Measurements from ENCODE around the gene KCNK5. TPM values are rescaled to one million over a fixed set of nuclear protein-coding genes. Genes with fewer than 3 reads are reported as not detected.

KCNK5 gene
- 10 to 100 TPM; 25.0 to 25.9 TPM for total RNA-seq

DNA sequence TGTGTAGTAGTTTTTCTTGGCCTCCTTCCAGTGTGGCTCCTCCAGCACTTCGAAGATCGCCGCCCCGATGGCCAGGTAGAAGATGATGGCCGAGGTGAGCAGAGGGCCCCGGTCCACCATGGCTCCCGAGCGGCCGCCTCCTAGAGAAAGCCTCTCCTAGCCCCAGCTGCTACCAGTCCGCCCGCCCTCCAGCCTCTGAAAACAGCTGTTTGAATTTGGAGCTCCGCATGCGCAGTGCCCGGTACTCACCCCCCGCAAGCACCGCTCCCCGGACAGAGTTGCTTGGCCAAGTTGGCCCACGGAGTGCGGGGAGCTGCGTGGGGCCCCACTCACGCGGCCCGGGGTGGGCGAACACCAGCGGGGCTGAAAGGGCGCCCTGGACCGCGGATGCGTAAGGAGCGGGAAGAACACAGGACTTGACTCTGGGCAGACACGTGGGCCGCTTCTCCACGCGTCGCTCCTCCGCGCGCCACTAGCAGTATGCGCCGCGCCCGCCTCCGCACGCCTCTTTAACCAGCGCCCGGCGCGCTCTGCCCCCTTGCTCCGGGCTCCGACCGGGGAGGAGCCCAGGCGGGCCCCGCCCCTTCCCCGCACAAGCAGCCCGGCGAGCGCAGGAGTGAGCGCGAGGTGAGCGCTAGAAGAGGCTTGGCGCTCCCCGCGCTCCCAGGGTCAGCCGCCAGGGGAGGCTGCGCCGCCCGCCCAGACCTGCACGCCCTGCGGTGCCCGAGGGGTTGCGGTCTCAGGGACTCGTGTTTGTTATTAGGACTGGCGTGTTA is at the start of gene KCNK5:
TSS of gene KCNK5 (minus strand) at position 484 of the 776 bp plus-strand sequence. CDS start at position 120, 364 bp downstream.
- peak; percentile 94 for ATAC-seq

GRCh38 chr6:39276379-39276995 is 47.2 kb upstream of the KCNK5 start:
- intact Hi-C loops (cut with micrococcal nuclease) = no loop called here
- TF ChIP-seq CTCF (IDR thresholded peaks at IDR 0.05) = no peak
- no peak overlapping the region for H3K27ac Mint-ChIP-seq
- H3K36me3 Mint-ChIP-seq (ENCODE audit: low read depth) = no peaks in the 10 kb centered on the region
- ChIA-PET CTCF (interaction anchor here (1.2 kb wide), 1 partner anchor 27 kb away, joined by 3 read pairs; no protein-coding TSS in a partner anchor), POLR2A (no interaction called here)
- H3K9me3 Mint-ChIP-seq = no peaks in the 10 kb centered on the region
- H3K4me3 Mint-ChIP-seq = no peak overlapping the region
- ATAC-seq = no peak
- no peaks in the 10 kb centered on the region for H3K27me3 Mint-ChIP-seq
- H3K4me1 Mint-ChIP-seq (ENCODE audit: low read depth) = no peaks in the 10 kb centered on the region
- no peak for DNase-seq

More for the DNA sequence above, at the start of gene KCNK5:
- peak; percentile 85 for TF ChIP-seq CTCF (IDR thresholded peaks at IDR 0.05)
- peaks cover 35% of the 10 kb centered on the region for H3K4me1 Mint-ChIP-seq (ENCODE audit: low read depth)
- no peaks in the 10 kb centered on the region for H3K27me3 Mint-ChIP-seq
- H3K27ac Mint-ChIP-seq = peak within 1 kb of the TSS; percentile 94
- no peaks in the 10 kb centered on the region for H3K9me3 Mint-ChIP-seq
- intact Hi-C loops (cut with micrococcal nuclease) = loop anchor here (10.0 kb wide), 1 partner anchor 76 kb away; no protein-coding TSS in a partner anchor
- ChIA-PET CTCF (interaction anchor here (1.0 to 3.5 kb wide), 5 partner anchors 8 to 115 kb away, joined by 3 to 21 read pairs (median 5); no protein-coding TSS in a partner anchor), POLR2A (interaction anchor here (0.5 to 1.5 kb wide), 6 partner anchors 9 to 124 kb away, joined by 3 to 5 read pairs (median 4); no protein-coding TSS in a partner anchor)
- H3K4me3 Mint-ChIP-seq = peak within 1 kb of the TSS; percentile 90
- peak; percentile 93 for DNase-seq
- H3K36me3 Mint-ChIP-seq (ENCODE audit: low read depth) = peaks cover 45% of the 10 kb centered on the region

DNA sequence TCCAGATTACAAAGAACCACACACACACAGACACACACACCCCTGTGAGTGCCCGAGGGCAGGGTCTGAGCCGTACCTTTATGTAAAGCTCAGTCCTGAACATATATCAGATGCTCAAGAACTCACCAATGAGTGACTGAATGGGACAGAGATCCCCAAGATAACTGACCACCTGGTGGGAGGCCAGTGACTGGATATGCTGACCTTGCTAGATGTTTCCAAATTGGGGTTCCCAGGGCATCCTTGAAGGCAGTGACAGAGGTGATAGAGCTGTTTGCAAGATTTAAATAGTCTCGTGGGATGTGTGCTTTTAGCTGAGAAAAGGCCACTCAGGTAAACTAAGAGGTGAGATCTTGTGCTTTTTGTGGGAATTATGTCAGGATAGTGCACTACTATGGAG is 45.6 kb upstream of the KCNK5 start:
- no peaks in the 10 kb centered on the region for H3K27me3 Mint-ChIP-seq
- intact Hi-C loops (cut with micrococcal nuclease) = no loop called here
- ATAC-seq (no peak), DNase-seq (no peak)
- H3K4me3 Mint-ChIP-seq = no peak overlapping the region
- no peaks in the 10 kb centered on the region for H3K36me3 Mint-ChIP-seq (ENCODE audit: low read depth)
- no peak overlapping the region for H3K27ac Mint-ChIP-seq
- CTCF ChIA-PET = interaction anchor here (1.2 kb wide), 1 partner anchor 108 kb away, joined by 4 read pairs; no protein-coding TSS in a partner anchor
- H3K9me3 Mint-ChIP-seq = no peaks in the 10 kb centered on the region
- POLR2A ChIA-PET = no interaction called here
- no peaks in the 10 kb centered on the region for H3K4me1 Mint-ChIP-seq (ENCODE audit: low read depth)
- no peak for TF ChIP-seq CTCF (IDR thresholded peaks at IDR 0.05)

GRCh38 chr6:39274471-39274870 is 45.2 kb upstream of the KCNK5 start:
- no peaks in the 10 kb centered on the region for H3K4me1 Mint-ChIP-seq (ENCODE audit: low read depth)
- H3K36me3 Mint-ChIP-seq (ENCODE audit: low read depth) = no peaks in the 10 kb centered on the region
- no peaks in the 10 kb centered on the region for H3K9me3 Mint-ChIP-seq
- H3K4me3 Mint-ChIP-seq = no peak overlapping the region
- no peak for DNase-seq
- intact Hi-C loops (cut with micrococcal nuclease) = no loop called here
- no peak overlapping the region for H3K27ac Mint-ChIP-seq
- CTCF ChIA-PET = interaction anchor here (0.8 kb wide), 1 partner anchor 36 kb away, joined by 3 read pairs; no protein-coding TSS in a partner anchor
- no peak for ATAC-seq
- POLR2A ChIA-PET = no interaction called here
- TF ChIP-seq CTCF (IDR thresholded peaks at IDR 0.05) = no peak
- no peaks in the 10 kb centered on the region for H3K27me3 Mint-ChIP-seq

- no peak for ATAC-seq
- Mint-ChIP-seq H3K9me3 (no peaks in the 10 kb centered on the region), H3K4me3 (no peak overlapping the region), H3K27ac (no peak overlapping the region), H3K27me3 (no peaks in the 10 kb centered on the region), H3K36me3 (ENCODE audit: low read depth) (no peaks in the 10 kb centered on the region), H3K4me1 (ENCODE audit: low read depth) (no peaks in the 10 kb centered on the region)
- no peak for TF ChIP-seq CTCF (IDR thresholded peaks at IDR 0.05)
- CTCF ChIA-PET = interaction anchor here (0.8 kb wide), 1 partner anchor 37 kb away, joined by 3 read pairs; no protein-coding TSS in a partner anchor
- intact Hi-C loops (cut with micrococcal nuclease) = no loop called here
- POLR2A ChIA-PET = no interaction called here
- DNase-seq = no peak
Measured at GRCh38 chr6:39273406-39273821, 44.1 kb upstream of the KCNK5 start.

Measured in activated CD8-positive, alpha-beta T cell treated with anti-CD3 and anti-CD28 coated beads for 36 hours (primary cell).